IMR-90 (cell line): ENCODE measurements around the gene C2CD4D. TPM values are rescaled to one million over a fixed set of nuclear protein-coding genes. Genes with fewer than 3 reads are reported as not detected.

ENCODE experiments used
- ATAC-seq: fragments of 200-7000 bp; cut with Tn5 transposase; 2 replicates; pipeline ENCODE4 v1.9.1; 2020; ENCODE audit warnings: low read depth, mild to moderate bottlenecking, moderate library complexity
- BruUV-seq: library from RNA; stranded (reverse); fragments of 400-500 nt; replicated peaks from 2 replicates; lab custom pipeline; 2021; lab: Mats Ljungman, UMichigan
- CTCF ChIA-PET: fragments of 300-600 bp; formaldehyde crosslinking; extraction: SDS; loops from one replicate; lab custom pipeline; 2021; ENCODE audit warnings: antibody characterized with exemption; lab: Yijun Ruan, JAX
- POLR2A ChIA-PET: fragments of 300-600 bp; sonication (Branson Sonifier 250); formaldehyde crosslinking; loops from one replicate; lab custom pipeline; 2022; ENCODE audit warnings: antibody characterized with exemption; ENCODE audit not compliant: unreplicated experiment; lab: Charles Lee
- DNase-seq: peaks from one replicate; pipeline ENCODE4 v3.0.0; 2013
- H2AFZ ChIP-seq: replicated peaks from 2 replicates; pipeline ENCODE3; 2013; ENCODE audit warnings: low read length, mild to moderate bottlenecking; ENCODE audit not compliant: poor library complexity
- H2AK5ac ChIP-seq: 2 replicates; pipeline ENCODE4 v1.6.1; 2013; ENCODE audit warnings: low read depth, low read length, inconsistent platforms
- H2AK9ac ChIP-seq: replicated peaks from 2 replicates; pipeline ENCODE3; 2013; ENCODE audit warnings: mild to moderate bottlenecking, low read depth, low read length, moderate library complexity; ENCODE audit not compliant: poor library complexity
- H2BK120ac ChIP-seq: 2 replicates; pipeline ENCODE4 v1.6.1; 2013; ENCODE audit warnings: low read depth, low read length, inconsistent platforms
- H2BK15ac ChIP-seq: 3 replicates; pipeline ENCODE4 v1.6.1; 2013; ENCODE audit warnings: low read depth, low read length, inconsistent platforms
- H2BK20ac ChIP-seq: 2 replicates; pipeline ENCODE4 v1.6.1; 2013; ENCODE audit warnings: low read depth, mild to moderate bottlenecking, inconsistent platforms, low read length, moderate library complexity
- H2BK5ac ChIP-seq: 2 replicates; pipeline ENCODE4 v1.6.1; 2013; ENCODE audit warnings: mild to moderate bottlenecking, low read depth, low read length, inconsistent platforms; ENCODE audit not compliant: poor library complexity, severe bottlenecking
- H3K14ac ChIP-seq: replicated peaks from 2 replicates; pipeline ENCODE4 v1.6.1; 2013; ENCODE audit warnings: low read depth, low read length, inconsistent platforms
- H3K18ac ChIP-seq: 2 replicates; pipeline ENCODE4 v1.6.1; 2013; ENCODE audit warnings: low read depth, low read length, control low read depth
- H3K23ac ChIP-seq: 2 replicates; pipeline ENCODE4 v1.6.1; 2013; ENCODE audit warnings: low read depth, low read length, inconsistent platforms
- H3K27ac ChIP-seq: 2 replicates; pipeline ENCODE4 v1.5.1; 2013; ENCODE audit warnings: mild to moderate bottlenecking, control low read depth, low read length; ENCODE audit not compliant: insufficient read depth
- H3K27me3 ChIP-seq: 2 replicates; pipeline ENCODE4 v1.6.1; 2013; ENCODE audit warnings: low read length; ENCODE audit not compliant: control insufficient read depth, insufficient read depth
- H3K36me3 ChIP-seq: 2 replicates; pipeline ENCODE4 v1.6.1; 2013; ENCODE audit warnings: low read length, mixed read lengths; ENCODE audit not compliant: control insufficient read depth, insufficient read depth
- H3K4ac ChIP-seq: 2 replicates; pipeline ENCODE4 v1.6.1; 2013; ENCODE audit warnings: low read depth, low read length, inconsistent platforms
- H3K4me1 ChIP-seq: 2 replicates; pipeline ENCODE4 v1.6.1; 2013; ENCODE audit warnings: low read length, mixed read lengths; ENCODE audit not compliant: control insufficient read depth, insufficient read depth
- H3K4me2 ChIP-seq: 2 replicates; pipeline ENCODE4 v1.6.1; 2013; ENCODE audit warnings: low read depth, mild to moderate bottlenecking, control low read depth, low read length, moderate library complexity
- H3K4me3 ChIP-seq: 2 replicates; pipeline ENCODE4 v1.5.1; 2013; ENCODE audit warnings: low read depth, mild to moderate bottlenecking, control low read depth, low read length, moderate library complexity; ENCODE audit not compliant: insufficient read depth
- H3K56ac ChIP-seq: 2 replicates; pipeline ENCODE4 v1.6.1; 2013; ENCODE audit warnings: low read length, inconsistent platforms; ENCODE audit not compliant: insufficient read depth; ENCODE audit errors: extremely low read depth
- H3K79me1 ChIP-seq, 2 experiments: 2 replicates each; pipeline ENCODE4 v1.6.1; 2013; ENCODE audit warnings: low read length in 2 of 2, inconsistent platforms in 1 of 2, low read depth in 1 of 2
- H3K9ac ChIP-seq: 2 replicates; pipeline ENCODE4 v1.6.1; 2013; ENCODE audit warnings: low read depth, low read length, control low read depth
- H3K9me1 ChIP-seq: 2 replicates; pipeline ENCODE4 v1.6.1; 2013; ENCODE audit warnings: low read length, inconsistent platforms; ENCODE audit not compliant: insufficient read depth
- H3K9me3 ChIP-seq: 2 replicates; pipeline ENCODE4 v1.6.1; 2013; ENCODE audit warnings: low read length; ENCODE audit not compliant: control insufficient read depth, insufficient read depth
- H4K20me1 ChIP-seq: 2 replicates; pipeline ENCODE4 v1.6.1; 2013; ENCODE audit warnings: low read length, inconsistent platforms; ENCODE audit not compliant: insufficient read depth
- H4K5ac ChIP-seq: 2 replicates; pipeline ENCODE4 v1.6.1; 2013; ENCODE audit warnings: mild to moderate bottlenecking, low read depth, low read length, control low read depth
- H4K8ac ChIP-seq, 2 experiments: 2 replicates each; pipeline ENCODE4 v1.6.1; 2013; ENCODE audit warnings: low read depth in 2 of 2, low read length in 2 of 2, control low read depth in 1 of 2, inconsistent platforms in 1 of 2
- H4K91ac ChIP-seq: 2 replicates; pipeline ENCODE4 v1.6.1; 2013; ENCODE audit warnings: low read depth, low read length, inconsistent platforms; ENCODE audit not compliant: insufficient read depth
- BHLHE40 ChIP-seq: fragments of 150-350 bp; IDR thresholded peaks from 2 replicates; pipeline ENCODE4 v1.6.1; 2016; ENCODE audit warnings: mild to moderate bottlenecking, low read depth, low read length
- ELK1 ChIP-seq: fragments of 150-350 bp; IDR thresholded peaks from 2 replicates; pipeline ENCODE4 v1.6.1; 2016; ENCODE audit warnings: low read depth, mild to moderate bottlenecking, low read length, moderate library complexity, borderline replicate concordance
- WGBS, 2 experiments: methylation state at CpG; one replicate each; pipeline versions ENCODE4 v1.1.5 to v1.1.7; 2013; ENCODE audit warnings: missing lambda C conversion rate in 2 of 2; ENCODE audit not compliant: insufficient read length in 1 of 2; ENCODE audit errors: extremely low coverage in 2 of 2; 5-methylcytosine and 5-hydroxymethylcytosine counted together
- dilution Hi-C: fragments of 300-500 bp; cut with HindIII; formaldehyde crosslinking; loops from one replicate; pipeline ENCODE4 v1.14.3; 2018; ENCODE audit warnings: low sequenced_read_pairs; ENCODE audit not compliant: unreplicated experiment
- in situ Hi-C: fragments of 300-500 bp; cut with MboI; formaldehyde crosslinking; loops from 3 replicates; pipeline ENCODE4 v1.14.3; 2019; ENCODE audit warnings: low sequenced_read_pairs, inconsistent platforms, mixed read lengths
- intact Hi-C: fragments of 100-400 bp; cut with micrococcal nuclease; formaldehyde crosslinking; loops from 2 replicates; pipeline ENCODE4 v1.10.0; 2022
- polyA plus RNA-seq, 3 experiments: library from polyadenylated mRNA; depleted of rRNA; stranded (reverse); fragments of >200 nt; gene quantifications; 2 replicates each; pipeline ENCODE4 v1.2.3, GENCODE V29; 2012; ENCODE audit warnings: low replicate concordance in 1 of 3
- total RNA-seq: library from RNA; depleted of rRNA; stranded (reverse); fragments of >200 nt; gene quantifications from 2 replicates; pipeline ENCODE4 v1.2.3, GENCODE V29; 2012
- TF ChIP-seq, protein P1 (sequence below): conservative IDR thresholded peaks from 2 replicates; pipeline ENCODE4 v1.5.1; 2012; ENCODE audit warnings: mild to moderate bottlenecking, low read depth, low read length, improper control_type of control experiment

The C2CD4D gene
- total and polyA plus RNA-seq, 2 of the 4 experiments (the other 2 are of a cell fraction) = not detected

GRCh38 chr1:151790940-151791651, 48.5 kb downstream of the C2CD4D start:
- no peak overlapping the region for H2BK120ac ChIP-seq
- no peaks in the 10 kb centered on the region for H3K79me1 ChIP-seq
- peaks cover 5% of the 10 kb centered on the region for H3K27me3 ChIP-seq
- dilution Hi-C loops (loop anchor here (25.0 kb wide), 1 partner anchor 96 kb away; no protein-coding TSS in a partner anchor), in situ Hi-C loops (no loop called here), intact Hi-C loops (no loop called here)
- H3K14ac ChIP-seq = no peak overlapping the region
- no peak overlapping the region for H3K4ac ChIP-seq
- no peak overlapping the region for H3K18ac ChIP-seq
- no peak overlapping the region for H3K27ac ChIP-seq
- peak overlapping the region; percentile 48; the same call in 1 of the 2 replicates for H3K9ac ChIP-seq
- peaks cover 2% of the 10 kb centered on the region for H3K4me1 ChIP-seq
- H4K8ac ChIP-seq = peak overlapping the region in 1 of 2 experiments; percentile 35; a peak in 2 of 4 replicates
- H2BK5ac ChIP-seq = no peak overlapping the region
- H3K36me3 ChIP-seq = no peaks in the 10 kb centered on the region
- CTCF ChIA-PET = interaction anchor here (0.6 kb wide), 1 partner anchor 136 kb away, joined by 5 read pairs; no protein-coding TSS in a partner anchor
- H4K91ac ChIP-seq = no peak overlapping the region
- H3K4me3 ChIP-seq = peak overlapping the region; percentile 55
- H2AK5ac ChIP-seq = no peak overlapping the region
- POLR2A ChIA-PET = no interaction called here
- no peak overlapping the region for H2BK15ac ChIP-seq
- DNase-seq = no peak
- H4K5ac ChIP-seq = no peak overlapping the region
- no peak overlapping the region for H2AK9ac ChIP-seq
- WGBS, 2 experiments = 3% methylated on average over 27 of the region's 52 CpGs; no CpG with 5 or more reads in 1 of the 2 experiments
- no peaks in the 10 kb centered on the region for H4K20me1 ChIP-seq
- H3K4me2 ChIP-seq = peak overlapping the region; percentile 86
- 0 out of 2 replicates have a peak overlapping the region, but pooled peaks have one; percentile 61 for H3K23ac ChIP-seq
- TF ChIP-seq, protein P1, sequence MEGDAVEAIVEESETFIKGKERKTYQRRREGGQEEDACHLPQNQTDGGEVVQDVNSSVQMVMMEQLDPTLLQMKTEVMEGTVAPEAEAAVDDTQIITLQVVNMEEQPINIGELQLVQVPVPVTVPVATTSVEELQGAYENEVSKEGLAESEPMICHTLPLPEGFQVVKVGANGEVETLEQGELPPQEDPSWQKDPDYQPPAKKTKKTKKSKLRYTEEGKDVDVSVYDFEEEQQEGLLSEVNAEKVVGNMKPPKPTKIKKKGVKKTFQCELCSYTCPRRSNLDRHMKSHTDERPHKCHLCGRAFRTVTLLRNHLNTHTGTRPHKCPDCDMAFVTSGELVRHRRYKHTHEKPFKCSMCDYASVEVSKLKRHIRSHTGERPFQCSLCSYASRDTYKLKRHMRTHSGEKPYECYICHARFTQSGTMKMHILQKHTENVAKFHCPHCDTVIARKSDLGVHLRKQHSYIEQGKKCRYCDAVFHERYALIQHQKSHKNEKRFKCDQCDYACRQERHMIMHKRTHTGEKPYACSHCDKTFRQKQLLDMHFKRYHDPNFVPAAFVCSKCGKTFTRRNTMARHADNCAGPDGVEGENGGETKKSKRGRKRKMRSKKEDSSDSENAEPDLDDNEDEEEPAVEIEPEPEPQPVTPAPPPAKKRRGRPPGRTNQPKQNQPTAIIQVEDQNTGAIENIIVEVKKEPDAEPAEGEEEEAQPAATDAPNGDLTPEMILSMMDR = no peak
- TF ChIP-seq ELK1 (no peak), BHLHE40 (no peak)
- H3K9me3 ChIP-seq = no peaks in the 10 kb centered on the region
- ATAC-seq = no peak; the same call in none of the 2 replicates
- H3K56ac ChIP-seq = no peak overlapping the region
- no peak overlapping the region for H2BK20ac ChIP-seq
- no TSS peak for BruUV-seq
- H2AFZ ChIP-seq = peak overlapping the region; percentile 96
- no peaks in the 10 kb centered on the region for H3K9me1 ChIP-seq
